GM12891 (cell line): Measurements from ENCODE around the gene FSCN2.

Experiments
- PAX5 ChIP-seq: IDR thresholded peaks from 2 replicates; pipeline ENCODE4 v1.6.1; 2011; ENCODE audit warnings: low read length, moderate library complexity, mild to moderate bottlenecking; ENCODE audit not compliant: insufficient read depth, severe bottlenecking
- POLR2A ChIP-seq: IDR thresholded peaks from 2 replicates; pipeline ENCODE4 v1.6.1; 2011; ENCODE audit warnings: low read depth, low read length, control low read depth
- POLR2AphosphoS5 ChIP-seq: IDR thresholded peaks from 2 replicates; pipeline ENCODE4 v1.6.1; 2011; ENCODE audit warnings: low read depth, low read length, control low read depth
- POU2F2 ChIP-seq: IDR thresholded peaks from 2 replicates; pipeline ENCODE4 v1.6.1; 2011; ENCODE audit warnings: low read depth, mild to moderate bottlenecking, control low read depth, low read length, moderate library complexity
- SPI1 ChIP-seq: IDR thresholded peaks from 2 replicates; pipeline ENCODE4 v1.6.1; 2011; ENCODE audit warnings: low read depth, low read length, control low read depth
- TAF1 ChIP-seq: IDR thresholded peaks from 2 replicates; pipeline ENCODE4 v1.6.1; 2011; ENCODE audit warnings: low read depth, low read length, control low read depth

DNA sequence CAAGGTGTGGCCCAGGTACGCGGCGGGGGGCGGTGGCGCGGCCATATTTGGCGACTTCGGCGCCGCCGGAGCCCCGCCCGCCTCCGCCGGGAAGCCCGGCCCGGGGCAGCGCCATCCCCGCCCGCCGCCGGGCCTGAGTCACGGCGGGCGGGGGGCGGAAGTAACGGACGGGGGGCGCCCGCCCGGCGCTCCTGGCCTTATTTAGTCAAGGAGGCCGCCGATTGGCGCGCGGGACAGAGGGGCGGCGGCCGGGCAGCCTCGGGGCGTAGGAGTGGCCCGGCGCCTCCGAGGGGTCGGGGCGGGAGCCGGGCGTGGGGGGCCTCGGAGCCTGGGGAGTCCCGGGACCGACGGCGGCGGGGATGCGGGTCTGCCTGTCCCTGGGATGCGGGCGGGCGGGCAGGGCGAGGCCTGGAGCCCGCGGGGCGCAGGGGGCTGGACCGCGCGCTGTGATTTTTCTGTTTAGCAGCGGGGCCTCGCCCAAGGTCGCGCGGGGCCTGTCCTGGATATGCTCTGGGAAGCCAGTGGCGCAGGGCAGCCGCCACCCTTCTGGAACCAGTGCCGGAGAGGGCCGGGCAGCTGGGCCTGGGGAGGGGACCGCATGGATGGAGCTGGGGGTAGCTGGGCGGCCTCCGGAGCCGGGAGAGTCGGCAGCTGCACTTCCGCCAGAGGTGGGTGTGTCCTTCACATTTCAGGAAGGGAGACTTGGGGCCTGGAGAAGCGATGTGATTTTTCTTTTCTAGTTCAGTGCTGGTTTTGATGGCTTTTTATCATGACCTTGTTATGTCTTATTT lies 13.2 kb upstream of the FSCN2 start:
- TF ChIP-seq POLR2A (peak; percentile 54), SPI1 (peak; percentile 47; the same call in 1 of the 2 replicates), POLR2AphosphoS5 (peak; percentile 71; the same call in 1 of the 2 replicates), TAF1 (peak; percentile 35; the same call in 1 of the 2 replicates), POU2F2 (no peak; the same call in 1 of the 2 replicates), PAX5 (no peak)
